Measurements from ENCODE around the gene CDCA8. TPM values are rescaled to one million over a fixed set of nuclear protein-coding genes. Genes with fewer than 3 reads are reported as not detected.

Gene CDCA8
- 0.87 and 2.1 TPM in 2 replicates for total RNA-seq

GRCh38 chr1:37692078-37692833, at the start of gene CDCA8:
Gene CDCA8, plus strand, starts transcription at chr1:37692516. Its CDS starts 175 bp downstream, at chr1:37692691.

Other genes with a start within 250 kb of the CDCA8 start
- 2.7 TPM in 2 replicates for gene ZC3H12A, start 217.9 kb upstream of the CDCA8 start, total RNA-seq
- gene MEAF6, start 177.8 kb upstream of the CDCA8 start, total RNA-seq: 49.9 and 54.2 TPM in 2 replicates
- 7.1 and 12.2 TPM in 2 replicates for gene SNIP1, start 138.2 kb upstream of the CDCA8 start, total RNA-seq
- gene DNALI1, start 135.6 kb upstream of the CDCA8 start, total RNA-seq: 3.6 and 4.5 TPM in 2 replicates
- gene GNL2, start 96.6 kb upstream of the CDCA8 start, total RNA-seq: 25.5 and 27.1 TPM in 2 replicates
- gene RSPO1, start 57.6 kb upstream of the CDCA8 start, total RNA-seq: 0.06 TPM in 1 of 2 replicates, not detected in the other
- not detected in 2 replicates for gene EPHA10, start 72.6 kb downstream of the CDCA8 start, total RNA-seq
- 0.20 and 0.81 TPM in 2 replicates for gene MANEAL, start 101.3 kb downstream of the CDCA8 start, total RNA-seq
- 75.5 and 169 TPM in 2 replicates for gene C1orf122, start 115.3 kb downstream of the CDCA8 start, total RNA-seq
- gene YRDC, start 115.7 kb downstream of the CDCA8 start, total RNA-seq: 9.2 and 11.4 TPM in 2 replicates
- gene MTF1, start 167.1 kb downstream of the CDCA8 start, total RNA-seq: 4.6 and 5.0 TPM in 2 replicates

All from cardiac ventricle fibroblast (primary cell).